ENCODE measurements around the gene SYT5. TPM values are rescaled to one million over a fixed set of nuclear protein-coding genes. Genes with fewer than 3 reads are reported as not detected.
"Not testable (repeated sequence)": the region's sequence is repeated elsewhere in the genome, so short reads cannot be mapped to it uniquely, and the experiment has no call there.

Gene SYT5
- total RNA-seq, 1 donor from 2014 or later, result 23.7 TPM

- no peak overlapping the region for H3K27ac Mint-ChIP-seq (ENCODE audit: unreplicated experiment)
- DNase-seq, result no peak
- H3K27me3 Mint-ChIP-seq (ENCODE audit: unreplicated experiment), result peaks cover 12% of the 10 kb centered on the region
- H3K4me3 Mint-ChIP-seq (ENCODE audit: unreplicated experiment), result no peak overlapping the region
- TF ChIP-seq, protein P1, sequence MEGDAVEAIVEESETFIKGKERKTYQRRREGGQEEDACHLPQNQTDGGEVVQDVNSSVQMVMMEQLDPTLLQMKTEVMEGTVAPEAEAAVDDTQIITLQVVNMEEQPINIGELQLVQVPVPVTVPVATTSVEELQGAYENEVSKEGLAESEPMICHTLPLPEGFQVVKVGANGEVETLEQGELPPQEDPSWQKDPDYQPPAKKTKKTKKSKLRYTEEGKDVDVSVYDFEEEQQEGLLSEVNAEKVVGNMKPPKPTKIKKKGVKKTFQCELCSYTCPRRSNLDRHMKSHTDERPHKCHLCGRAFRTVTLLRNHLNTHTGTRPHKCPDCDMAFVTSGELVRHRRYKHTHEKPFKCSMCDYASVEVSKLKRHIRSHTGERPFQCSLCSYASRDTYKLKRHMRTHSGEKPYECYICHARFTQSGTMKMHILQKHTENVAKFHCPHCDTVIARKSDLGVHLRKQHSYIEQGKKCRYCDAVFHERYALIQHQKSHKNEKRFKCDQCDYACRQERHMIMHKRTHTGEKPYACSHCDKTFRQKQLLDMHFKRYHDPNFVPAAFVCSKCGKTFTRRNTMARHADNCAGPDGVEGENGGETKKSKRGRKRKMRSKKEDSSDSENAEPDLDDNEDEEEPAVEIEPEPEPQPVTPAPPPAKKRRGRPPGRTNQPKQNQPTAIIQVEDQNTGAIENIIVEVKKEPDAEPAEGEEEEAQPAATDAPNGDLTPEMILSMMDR (IDR thresholded peaks at IDR 0.05; ENCODE audit: partially characterized antibody, unreplicated experiment), result no peak
- H3K36me3 Mint-ChIP-seq (ENCODE audit: unreplicated experiment), result no peaks in the 10 kb centered on the region
- H3K9me3 Mint-ChIP-seq (ENCODE audit: unreplicated experiment), result peaks cover 6% of the 10 kb centered on the region
- H3K4me1 Mint-ChIP-seq (ENCODE audit: low read depth, unreplicated experiment), result peaks cover 4% of the 10 kb centered on the region
Measured at GRCh38 chr19:55228015-55228391, 47.9 kb upstream of the SYT5 start.

DNA sequence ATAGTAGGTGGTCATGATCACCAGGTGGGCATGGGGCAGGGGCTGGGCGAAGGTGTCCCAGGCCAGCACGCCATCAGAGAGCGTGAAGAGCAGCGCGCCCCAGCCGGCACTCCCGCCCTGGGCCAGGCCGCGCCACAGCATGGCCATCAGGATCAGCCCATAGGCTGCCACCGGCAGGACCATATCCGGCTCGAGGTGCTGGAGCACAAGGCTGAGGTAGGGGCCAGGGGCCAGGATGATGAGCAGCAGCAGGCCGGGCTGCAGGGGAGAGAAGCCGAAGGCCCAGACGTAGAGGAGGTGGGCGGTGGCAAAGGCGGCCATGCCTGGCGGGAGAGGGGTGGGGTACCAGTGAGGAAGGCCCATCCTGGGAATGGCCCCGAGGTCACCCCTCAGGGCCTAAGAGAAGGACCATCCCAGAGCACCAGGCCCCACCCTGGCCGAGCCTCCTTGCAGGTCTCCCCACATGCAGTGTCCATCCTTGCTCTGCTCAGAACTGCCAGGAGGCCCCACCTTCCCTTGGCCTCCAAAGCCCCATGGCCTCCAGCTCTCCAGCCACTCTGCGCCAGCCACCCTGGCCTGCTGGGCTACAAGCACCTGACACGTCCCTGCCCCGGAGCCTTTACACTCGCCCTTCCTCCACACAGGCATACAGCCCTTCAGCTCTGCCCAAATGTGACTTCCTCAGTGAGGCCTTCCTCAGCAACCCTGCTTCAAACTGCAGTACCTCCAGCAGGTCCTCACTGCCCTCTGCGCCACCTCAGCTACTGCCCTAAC, 47.3 kb upstream of the SYT5 start:
- DNase-seq, result no peak
- Mint-ChIP-seq H3K4me3 (ENCODE audit: unreplicated experiment) (no peak overlapping the region), H3K9me3 (ENCODE audit: unreplicated experiment) (peaks cover 6% of the 10 kb centered on the region), H3K27me3 (ENCODE audit: unreplicated experiment) (peaks cover 8% of the 10 kb centered on the region), H3K4me1 (ENCODE audit: low read depth, unreplicated experiment) (peaks cover 4% of the 10 kb centered on the region), H3K36me3 (ENCODE audit: unreplicated experiment) (no peaks in the 10 kb centered on the region), H3K27ac (ENCODE audit: unreplicated experiment) (no peak overlapping the region)
- TF ChIP-seq, protein P1 (IDR thresholded peaks at IDR 0.05; ENCODE audit: partially characterized antibody, unreplicated experiment), result no peak

- no peaks in the 10 kb centered on the region for H3K36me3 Mint-ChIP-seq (ENCODE audit: unreplicated experiment)
- peaks cover 6% of the 10 kb centered on the region for H3K9me3 Mint-ChIP-seq (ENCODE audit: unreplicated experiment)
- H3K4me3 Mint-ChIP-seq (ENCODE audit: unreplicated experiment), result no peak overlapping the region
- peaks cover 8% of the 10 kb centered on the region for H3K27me3 Mint-ChIP-seq (ENCODE audit: unreplicated experiment)
- DNase-seq, result no peak
- TF ChIP-seq, protein P1 (IDR thresholded peaks at IDR 0.05; ENCODE audit: partially characterized antibody, unreplicated experiment), result no peak
- peaks cover 3% of the 10 kb centered on the region for H3K4me1 Mint-ChIP-seq (ENCODE audit: low read depth, unreplicated experiment)
- no peak overlapping the region for H3K27ac Mint-ChIP-seq (ENCODE audit: unreplicated experiment)
Measured at GRCh38 chr19:55226788-55227187, 46.7 kb upstream of the SYT5 start.

DNA sequence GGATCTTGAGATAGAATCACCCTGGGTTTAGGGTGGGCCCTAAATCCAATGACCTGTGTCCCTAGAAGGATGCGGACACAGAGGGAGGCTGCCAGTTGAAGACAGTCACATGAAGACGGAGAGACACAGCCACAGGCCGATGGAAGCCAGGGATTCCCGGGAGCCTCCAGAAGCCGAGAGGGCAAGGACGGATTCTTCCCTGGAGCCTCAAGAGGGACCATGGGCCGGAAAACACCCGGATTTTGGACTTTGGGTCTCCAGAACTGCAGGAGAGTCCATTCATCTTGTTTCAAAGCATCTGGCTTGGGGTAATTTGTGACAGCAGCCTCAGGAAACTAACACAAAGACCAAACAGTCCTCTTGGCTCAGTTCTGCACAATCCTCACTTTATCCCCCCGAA, 46.2 kb upstream of the SYT5 start:
- TF ChIP-seq, protein P1 (IDR thresholded peaks at IDR 0.05; ENCODE audit: partially characterized antibody, unreplicated experiment), result no peak
- Mint-ChIP-seq H3K36me3 (ENCODE audit: unreplicated experiment) (peaks cover 4% of the 10 kb centered on the region), H3K27ac (ENCODE audit: unreplicated experiment) (no peak overlapping the region)

GRCh38 chr19:55225415-55225958, 45.4 kb upstream of the SYT5 start:
- Mint-ChIP-seq H3K27me3 (ENCODE audit: unreplicated experiment) (peaks cover 8% of the 10 kb centered on the region), H3K4me3 (ENCODE audit: unreplicated experiment) (peak overlapping the region; percentile 8), H3K36me3 (ENCODE audit: unreplicated experiment) (peaks cover 12% of the 10 kb centered on the region), H3K9me3 (ENCODE audit: unreplicated experiment) (peaks cover 8% of the 10 kb centered on the region), H3K4me1 (ENCODE audit: low read depth, unreplicated experiment) (peaks cover 3% of the 10 kb centered on the region), H3K27ac (ENCODE audit: unreplicated experiment) (peak overlapping the region; percentile 1)
- TF ChIP-seq, protein P1 (IDR thresholded peaks at IDR 0.05; ENCODE audit: partially characterized antibody, unreplicated experiment), result no peak
- DNase-seq, result no peak

More for the DNA sequence above, 46.2 kb upstream of the SYT5 start:
- no peak for DNase-seq
- H3K27me3 Mint-ChIP-seq (ENCODE audit: unreplicated experiment), result peaks cover 8% of the 10 kb centered on the region
- no peak overlapping the region for H3K4me3 Mint-ChIP-seq (ENCODE audit: unreplicated experiment)
- peaks cover 8% of the 10 kb centered on the region for H3K9me3 Mint-ChIP-seq (ENCODE audit: unreplicated experiment)
- peaks cover 3% of the 10 kb centered on the region for H3K4me1 Mint-ChIP-seq (ENCODE audit: low read depth, unreplicated experiment)

DNA sequence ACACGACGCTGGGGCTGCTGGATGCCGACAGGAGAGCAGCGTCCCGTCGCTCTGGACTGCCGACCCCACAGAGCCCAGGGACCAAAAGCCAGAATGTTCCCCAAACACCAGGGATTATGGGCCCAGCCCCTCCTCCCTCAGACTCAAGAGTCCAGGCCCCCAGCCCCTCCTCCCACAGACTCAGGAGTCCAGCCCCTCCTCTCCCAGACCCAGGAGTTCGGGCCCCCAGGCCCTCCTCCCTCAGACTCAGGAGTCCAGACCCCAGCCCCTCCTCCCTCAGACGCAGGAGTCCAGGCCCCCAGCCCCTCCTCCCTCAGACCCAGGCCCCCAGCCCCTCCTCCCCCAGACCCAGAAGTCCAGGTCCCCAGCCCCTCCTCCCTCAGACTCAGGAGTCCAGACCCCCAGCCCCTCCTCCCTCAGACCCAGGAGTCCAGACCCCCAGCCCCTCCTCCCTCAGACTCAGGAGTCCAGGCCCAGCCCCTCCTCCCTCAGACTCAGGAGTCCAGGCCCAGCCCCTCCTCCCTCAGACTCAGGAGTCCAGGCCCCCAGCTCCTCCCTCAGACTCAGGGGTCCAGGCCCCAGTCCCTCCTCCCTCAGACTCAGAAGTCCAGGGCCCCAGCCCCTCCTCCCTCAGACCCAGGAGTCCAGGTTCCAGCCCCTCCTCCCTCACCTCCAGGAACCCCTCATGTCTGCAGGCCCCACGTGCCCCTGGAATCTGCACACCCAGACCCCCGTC, 44.8 kb upstream of the SYT5 start:
- H3K27ac Mint-ChIP-seq (ENCODE audit: unreplicated experiment); H3K4me1 Mint-ChIP-seq (ENCODE audit: low read depth, unreplicated experiment); DNase-seq; H3K4me3 Mint-ChIP-seq (ENCODE audit: unreplicated experiment); H3K27me3 Mint-ChIP-seq (ENCODE audit: unreplicated experiment); H3K9me3 Mint-ChIP-seq (ENCODE audit: unreplicated experiment): not testable (repeated sequence)
- H3K36me3 Mint-ChIP-seq (ENCODE audit: unreplicated experiment), result peaks cover 16% of the 10 kb centered on the region

All from glutamatergic neuron (in vitro differentiated cells).